Measurements from ENCODE around the gene FUZ.

The FUZ gene

DNA sequence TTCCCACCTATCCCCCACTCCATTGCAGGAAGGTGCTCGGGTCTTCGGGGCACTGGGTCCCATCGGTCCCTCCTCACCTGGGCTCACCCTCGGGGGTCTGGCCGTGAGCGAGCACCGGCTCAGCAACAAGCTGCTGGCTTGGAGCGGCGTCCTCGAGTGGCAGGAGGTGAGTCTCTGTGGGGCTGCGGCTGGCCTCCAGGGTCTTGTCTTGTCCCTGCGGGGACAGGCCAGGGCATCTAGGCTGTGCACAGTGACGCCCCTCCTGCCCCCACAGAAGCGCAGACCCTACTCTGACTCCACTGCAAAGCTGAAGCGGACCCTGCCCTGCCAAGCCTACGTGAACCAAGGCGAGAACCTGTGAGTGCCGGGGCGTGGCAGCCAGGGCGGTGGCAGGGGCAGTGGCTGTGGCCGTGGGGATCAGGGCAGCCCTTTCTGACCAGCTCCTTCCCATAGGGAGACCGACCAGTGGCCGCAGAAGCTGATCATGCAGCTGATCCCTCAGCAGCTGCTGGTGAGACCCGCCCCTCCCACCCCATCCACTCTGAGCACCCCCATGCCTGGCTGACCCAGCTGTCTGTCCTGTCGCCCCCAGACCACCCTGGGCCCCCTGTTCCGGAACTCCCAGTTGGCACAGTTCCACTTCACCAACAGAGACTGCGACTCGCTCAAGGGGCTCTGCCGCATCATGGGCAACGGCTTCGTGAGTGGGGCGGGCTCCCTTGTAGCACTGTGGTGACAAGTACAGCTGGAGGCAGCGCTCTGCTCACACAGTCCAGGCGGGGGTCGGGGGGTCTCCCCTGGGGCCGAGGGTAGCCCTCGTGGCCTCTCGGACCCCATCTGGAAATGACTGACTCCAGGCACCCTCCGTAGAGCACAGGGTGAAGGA lies 41.5 kb upstream of the FUZ start:
- no peak overlapping the region for H3K4me3 ChIP-seq (ENCODE audit: low read length)
- no peak for DNase-seq (ENCODE audit: low read depth)
- TF ChIP-seq, protein P1, sequence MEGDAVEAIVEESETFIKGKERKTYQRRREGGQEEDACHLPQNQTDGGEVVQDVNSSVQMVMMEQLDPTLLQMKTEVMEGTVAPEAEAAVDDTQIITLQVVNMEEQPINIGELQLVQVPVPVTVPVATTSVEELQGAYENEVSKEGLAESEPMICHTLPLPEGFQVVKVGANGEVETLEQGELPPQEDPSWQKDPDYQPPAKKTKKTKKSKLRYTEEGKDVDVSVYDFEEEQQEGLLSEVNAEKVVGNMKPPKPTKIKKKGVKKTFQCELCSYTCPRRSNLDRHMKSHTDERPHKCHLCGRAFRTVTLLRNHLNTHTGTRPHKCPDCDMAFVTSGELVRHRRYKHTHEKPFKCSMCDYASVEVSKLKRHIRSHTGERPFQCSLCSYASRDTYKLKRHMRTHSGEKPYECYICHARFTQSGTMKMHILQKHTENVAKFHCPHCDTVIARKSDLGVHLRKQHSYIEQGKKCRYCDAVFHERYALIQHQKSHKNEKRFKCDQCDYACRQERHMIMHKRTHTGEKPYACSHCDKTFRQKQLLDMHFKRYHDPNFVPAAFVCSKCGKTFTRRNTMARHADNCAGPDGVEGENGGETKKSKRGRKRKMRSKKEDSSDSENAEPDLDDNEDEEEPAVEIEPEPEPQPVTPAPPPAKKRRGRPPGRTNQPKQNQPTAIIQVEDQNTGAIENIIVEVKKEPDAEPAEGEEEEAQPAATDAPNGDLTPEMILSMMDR (conservative IDR thresholded peaks at IDR 0.05; ENCODE audit: low read depth, low read length) = no peak

- no peak overlapping the region for H3K4me3 ChIP-seq (ENCODE audit: low read length)
- TF ChIP-seq, protein P1 (conservative IDR thresholded peaks at IDR 0.05; ENCODE audit: low read depth, low read length) = no peak
- no peak for DNase-seq (ENCODE audit: low read depth)
These were observed 40.8 kb upstream of the FUZ start for GRCh38 chr19:49853852-49854377.

GRCh38 chr19:49852631-49853126 lies 39.6 kb upstream of the FUZ start:
- TF ChIP-seq, protein P1 (conservative IDR thresholded peaks at IDR 0.05; ENCODE audit: low read depth, low read length) = no peak
- peak overlapping the region; percentile 87 for H3K4me3 ChIP-seq (ENCODE audit: low read length)
- no peak for DNase-seq (ENCODE audit: low read depth)

DNA sequence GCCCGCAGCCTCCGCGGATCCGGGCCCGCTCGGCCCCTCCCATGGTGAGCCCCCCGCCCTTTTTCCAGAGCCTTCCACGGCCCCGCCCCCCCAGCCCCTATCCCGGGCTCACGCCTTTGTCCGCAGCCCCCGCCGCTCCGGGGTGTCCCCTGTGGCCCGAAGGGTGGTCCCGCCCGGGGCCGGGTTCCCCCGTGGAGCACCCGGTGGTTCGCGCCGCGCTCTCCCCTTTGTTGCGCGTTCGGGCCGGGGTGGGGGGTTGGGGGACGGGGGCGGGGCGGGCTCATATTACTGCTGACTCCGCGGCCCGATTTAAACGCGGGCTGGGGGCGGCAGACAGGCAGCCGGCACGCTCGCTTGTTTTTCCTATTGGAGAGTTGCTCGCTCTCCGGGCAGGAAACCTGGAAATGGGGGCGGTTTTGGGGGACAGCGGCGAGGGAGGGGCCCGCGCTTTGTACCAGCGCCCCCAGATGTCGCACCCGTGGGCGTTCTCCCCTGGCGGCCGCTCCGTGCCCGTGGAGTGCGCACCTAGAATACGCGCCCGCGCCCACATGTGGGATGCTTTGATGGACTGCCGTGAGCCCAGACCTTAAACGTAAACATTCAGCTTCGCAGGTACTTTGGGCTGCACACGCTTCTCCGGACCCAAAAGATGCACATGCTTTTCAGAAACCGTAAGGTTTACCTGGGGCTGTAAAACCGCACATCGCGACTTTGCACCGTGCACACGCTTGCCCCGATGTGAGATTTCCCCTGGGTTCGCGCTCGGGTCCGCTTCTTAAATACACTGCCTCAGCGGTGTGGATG lies 38.6 kb upstream of the FUZ start:
- DNase-seq (ENCODE audit: low read depth) = no peak
- peak overlapping the region; percentile 87 for H3K4me3 ChIP-seq (ENCODE audit: low read length)
- TF ChIP-seq, protein P1 (conservative IDR thresholded peaks at IDR 0.05; ENCODE audit: low read depth, low read length) = no peak

DNA sequence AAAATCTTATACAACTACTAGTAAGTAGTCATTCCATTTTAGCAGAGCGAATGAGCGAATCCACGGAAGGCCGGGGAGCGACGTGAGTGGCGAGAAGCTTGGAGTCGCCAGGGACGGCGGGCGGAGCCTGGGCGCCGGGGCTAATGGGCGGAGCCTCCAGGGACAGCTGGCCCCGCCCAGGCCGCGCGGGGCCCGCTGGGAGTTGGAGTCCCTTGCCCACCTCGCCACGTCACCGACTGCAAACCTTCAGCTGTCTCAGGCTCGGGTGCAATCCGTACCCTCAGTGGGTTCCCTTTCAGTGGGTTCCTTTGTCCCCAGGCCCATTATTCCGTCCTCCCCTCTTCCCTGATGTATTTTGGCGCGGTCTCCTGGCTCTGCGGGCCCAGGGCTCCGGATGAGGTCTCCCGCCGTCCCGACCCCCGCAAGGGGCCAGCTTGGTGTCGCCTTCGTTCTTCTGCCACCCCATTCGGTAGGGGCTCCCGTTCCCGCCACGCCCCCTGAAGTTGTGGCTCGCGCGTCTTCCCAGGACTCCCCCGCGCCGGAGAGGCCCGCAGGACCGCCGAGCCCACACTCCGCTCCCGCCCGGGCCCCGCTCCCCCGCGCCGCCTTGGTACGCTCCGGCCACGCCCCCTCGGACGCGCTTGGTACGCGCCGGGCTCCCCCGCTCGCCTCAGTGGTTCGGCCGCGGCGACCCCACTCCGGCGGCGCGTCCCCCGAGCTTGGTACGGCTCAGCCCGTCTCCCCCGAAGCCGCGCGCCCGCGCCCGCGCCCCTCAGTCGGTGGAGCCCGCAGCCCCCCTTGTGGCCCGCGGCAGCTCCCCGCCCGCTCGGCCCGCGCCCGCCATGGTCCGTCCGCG lies 37.6 kb upstream of the FUZ start, which contains the start of gene PTOV1:
Gene PTOV1 (plus strand): TSS at position 673 of the 856 bp plus-strand sequence.
- peak within 1 kb of the TSS; percentile 87 for H3K4me3 ChIP-seq (ENCODE audit: low read length)
- peak; percentile 55 for DNase-seq (ENCODE audit: low read depth)
- TF ChIP-seq, protein P1 (conservative IDR thresholded peaks at IDR 0.05; ENCODE audit: low read depth, low read length) = no peak

- TF ChIP-seq, protein P1 (conservative IDR thresholded peaks at IDR 0.05; ENCODE audit: low read depth, low read length) = no peak
- H3K4me3 ChIP-seq (ENCODE audit: low read length) = peak overlapping the region; percentile 87
- DNase-seq (ENCODE audit: low read depth) = no peak
These were observed 37.1 kb upstream of the FUZ start for GRCh38 chr19:49850221-49850486.

All from retinal pigment epithelial cell (primary cell).